NT2/D1 (cell line): ENCODE measurements around the gene RAB27A.

Source experiments
- DNase-seq: peaks from one replicate; pipeline ENCODE4 v3.0.0-alpha.2; 2011; ENCODE audit warnings: low read depth, low spot score
- H3K27me3 ChIP-seq: 2 replicates; pipeline ENCODE4 v1.6.0; 2011; ENCODE audit warnings: mild to moderate bottlenecking; ENCODE audit not compliant: insufficient read length, insufficient read depth
- H3K36me3 ChIP-seq: 2 replicates; pipeline ENCODE4 v1.6.1; 2011; ENCODE audit warnings: mild to moderate bottlenecking, low read length, mixed read lengths; ENCODE audit not compliant: insufficient read depth, insufficient read length
- H3K4me1 ChIP-seq: 2 replicates; pipeline ENCODE4 v1.5.1; 2011; ENCODE audit not compliant: insufficient read depth, insufficient read length
- H3K4me3 ChIP-seq: 2 replicates; pipeline ENCODE4 v1.5.1; 2011; ENCODE audit warnings: low read depth; ENCODE audit not compliant: insufficient read length
- H3K9ac ChIP-seq: 2 replicates; pipeline ENCODE4 v1.6.0; 2011; ENCODE audit warnings: low read depth; ENCODE audit not compliant: insufficient read length
- H3K9me3 ChIP-seq: 2 replicates; pipeline ENCODE4 v1.5.1; 2011; ENCODE audit warnings: mild to moderate bottlenecking, low read length; ENCODE audit not compliant: insufficient read depth
- SUZ12 ChIP-seq: IDR thresholded peaks from 2 replicates; pipeline ENCODE4 v1.6.1; 2011; ENCODE audit not compliant: insufficient read length, insufficient read depth; ENCODE audit errors: extremely low read depth
- YY1 ChIP-seq: IDR thresholded peaks from 2 replicates; pipeline ENCODE4 v1.6.1; 2011; ENCODE audit not compliant: insufficient read length, insufficient read depth
- ZNF274 ChIP-seq: IDR thresholded peaks from 2 replicates; pipeline ENCODE4 v1.6.1; 2011; ENCODE audit warnings: mild to moderate bottlenecking, low read depth, low read length

Gene RAB27A

GRCh38 chr15:55237219-55238130 lies 52.1 kb downstream of the RAB27A start:
- H3K9ac ChIP-seq = no peak overlapping the region
- no peaks in the 10 kb centered on the region for H3K4me1 ChIP-seq
- no peak overlapping the region for H3K4me3 ChIP-seq
- H3K27me3 ChIP-seq = no peaks in the 10 kb centered on the region
- TF ChIP-seq ZNF274 = no peak
- TF ChIP-seq YY1 = no peak
- no peak for TF ChIP-seq SUZ12
- no peaks in the 10 kb centered on the region for H3K9me3 ChIP-seq
- H3K36me3 ChIP-seq = no peaks in the 10 kb centered on the region
- DNase-seq = no peak

- TF ChIP-seq SUZ12 (no peak), ZNF274 (no peak), YY1 (no peak)
- H3K4me3 ChIP-seq = no peak overlapping the region
- H3K9me3 ChIP-seq = no peaks in the 10 kb centered on the region
- no peak for DNase-seq
- no peak overlapping the region for H3K9ac ChIP-seq
- no peaks in the 10 kb centered on the region for H3K4me1 ChIP-seq
- H3K27me3 ChIP-seq = no peaks in the 10 kb centered on the region
- no peaks in the 10 kb centered on the region for H3K36me3 ChIP-seq
Observed at GRCh38 chr15:55235546-55236036, 54.0 kb downstream of the RAB27A start.

GRCh38 chr15:55234800-55235104 lies 54.9 kb downstream of the RAB27A start:
- no peaks in the 10 kb centered on the region for H3K36me3 ChIP-seq
- TF ChIP-seq YY1 (no peak), ZNF274 (no peak), SUZ12 (no peak)
- H3K27me3 ChIP-seq = no peaks in the 10 kb centered on the region
- no peak for DNase-seq
- H3K4me3 ChIP-seq = no peak overlapping the region
- H3K9me3 ChIP-seq = no peaks in the 10 kb centered on the region
- H3K4me1 ChIP-seq = no peaks in the 10 kb centered on the region
- H3K9ac ChIP-seq = no peak overlapping the region

- H3K9me3 ChIP-seq = no peaks in the 10 kb centered on the region
- H3K9ac ChIP-seq = no peak overlapping the region
- H3K27me3 ChIP-seq = no peaks in the 10 kb centered on the region
- no peaks in the 10 kb centered on the region for H3K4me1 ChIP-seq
- H3K4me3 ChIP-seq = no peak overlapping the region
- H3K36me3 ChIP-seq = no peaks in the 10 kb centered on the region
- TF ChIP-seq ZNF274 (no peak), YY1 (no peak), SUZ12 (no peak)
- DNase-seq = no peak
Observed at GRCh38 chr15:55234104-55234799, 55.4 kb downstream of the RAB27A start.

DNA sequence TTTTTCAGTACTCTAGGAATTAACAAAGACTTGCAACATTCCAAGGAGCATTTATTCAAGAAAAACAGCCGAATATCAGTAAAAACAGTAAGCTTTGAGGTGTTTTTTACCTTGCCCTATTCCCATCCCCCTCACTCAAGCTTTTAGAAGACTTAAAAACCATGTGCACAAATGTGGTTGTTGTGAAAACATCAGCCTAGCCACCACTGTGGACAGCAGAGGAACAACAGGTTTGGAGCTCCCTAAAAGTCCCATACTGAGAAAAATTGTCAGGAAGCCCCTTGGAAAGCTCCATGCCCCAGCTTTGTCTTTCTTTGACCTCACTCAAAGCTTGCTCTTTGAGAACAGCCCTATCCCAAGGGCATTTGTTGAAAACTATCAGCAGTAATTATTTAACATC lies 58.2 kb downstream of the RAB27A start:
- H3K27me3 ChIP-seq = no peaks in the 10 kb centered on the region
- no peak for TF ChIP-seq YY1
- TF ChIP-seq SUZ12 = no peak
- no peak for TF ChIP-seq ZNF274
- no peak overlapping the region for H3K4me3 ChIP-seq
- no peak overlapping the region for H3K9ac ChIP-seq
- no peaks in the 10 kb centered on the region for H3K4me1 ChIP-seq
- DNase-seq = no peak
- no peaks in the 10 kb centered on the region for H3K36me3 ChIP-seq
- no peaks in the 10 kb centered on the region for H3K9me3 ChIP-seq

- Histone ChIP-seq H3K4me1 (no peaks in the 10 kb centered on the region), H3K4me3 (no peak overlapping the region), H3K9ac (no peak overlapping the region), H3K27me3 (no peaks in the 10 kb centered on the region), H3K9me3 (no peaks in the 10 kb centered on the region), H3K36me3 (no peaks in the 10 kb centered on the region)
- TF ChIP-seq ZNF274 (no peak), SUZ12 (no peak), YY1 (no peak)
- DNase-seq = no peak
Observed at GRCh38 chr15:55230953-55231352, 58.7 kb downstream of the RAB27A start.

DNA sequence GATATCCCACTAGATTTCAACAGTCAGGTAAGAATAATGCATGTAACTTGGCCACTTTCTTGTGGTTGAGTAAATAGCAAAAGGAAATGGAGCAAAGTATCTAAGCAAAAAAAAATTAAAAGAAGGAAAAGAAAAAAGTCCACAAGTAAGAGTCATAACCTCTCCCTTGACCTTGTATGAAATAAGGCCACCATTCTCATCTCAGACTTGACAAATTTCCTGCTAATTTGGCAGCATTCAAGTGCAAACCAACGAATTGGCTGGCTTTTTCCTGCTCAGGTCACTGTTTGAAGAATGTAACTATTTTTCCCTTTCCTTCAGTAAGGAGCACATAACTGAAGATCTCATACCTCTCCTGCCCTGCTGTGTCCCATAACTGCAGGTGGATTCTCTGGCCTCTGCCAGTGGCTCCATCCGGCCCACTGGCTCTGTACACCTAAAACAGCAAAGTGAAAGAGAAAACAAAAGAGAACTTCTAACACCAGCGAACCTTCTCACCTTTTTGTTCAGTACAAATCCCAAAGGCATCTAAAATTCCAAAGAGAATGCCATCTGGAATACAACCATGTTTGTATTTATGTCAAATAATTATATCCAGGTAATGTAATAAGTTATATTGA lies 59.5 kb downstream of the RAB27A start:
- no peaks in the 10 kb centered on the region for H3K9me3 ChIP-seq
- TF ChIP-seq SUZ12 = no peak
- TF ChIP-seq ZNF274 = no peak
- no peak for TF ChIP-seq YY1
- no peaks in the 10 kb centered on the region for H3K27me3 ChIP-seq
- no peaks in the 10 kb centered on the region for H3K4me1 ChIP-seq
- H3K9ac ChIP-seq = no peak overlapping the region
- no peak for DNase-seq
- H3K4me3 ChIP-seq = no peak overlapping the region
- no peaks in the 10 kb centered on the region for H3K36me3 ChIP-seq
